PC-3 (cell line): ENCODE data around the gene UBE3D. TPM values are rescaled to one million over a fixed set of nuclear protein-coding genes. Genes with fewer than 3 reads are reported as not detected.
A peak's percentile ranks its signal among the peaks of the same experiment; 100 is the strongest.

Experiments used
- ATAC-seq: fragments of 200-7000 bp; cut with Tn5 transposase; 2 replicates; pipeline ENCODE4 v1.9.1; 2020; ENCODE audit warnings: mild to moderate bottlenecking, moderate library complexity
- BruUV-seq: library from RNA; stranded (reverse); fragments of 400-500 nt; replicated peaks from 2 replicates; lab custom pipeline; 2021; lab: Mats Ljungman, UMichigan
- CTCF ChIA-PET: fragments of 300-600 bp; sonication (Branson Sonifier 250); formaldehyde crosslinking; loops from one replicate; lab custom pipeline; 2022; ENCODE audit warnings: antibody characterized with exemption; lab: Charles Lee
- POLR2A ChIA-PET: fragments of 300-600 bp; sonication (Branson Sonifier 250); formaldehyde crosslinking; loops from one replicate; lab custom pipeline; 2022; ENCODE audit warnings: antibody characterized with exemption; ENCODE audit not compliant: unreplicated experiment; lab: Charles Lee
- DNase-seq: peaks from one replicate; pipeline ENCODE4 v3.0.0-alpha.2; 2015
- H2AFZ ChIP-seq: fragments of 300-600 bp; sonication (generic); 2 replicates; pipeline ENCODE4 v1.6.0; 2016; ENCODE audit warnings: antibody characterized with exemption, low read length
- H3F3A ChIP-seq: fragments of 300-600 bp; sonication (generic); one replicate; pipeline ENCODE4 v1.6.0; 2017; ENCODE audit warnings: antibody characterized with exemption, low read length, control low read depth, mild to moderate bottlenecking; ENCODE audit not compliant: unreplicated experiment
- H3K27ac ChIP-seq: fragments of 300-600 bp; sonication (generic); 2 replicates; pipeline ENCODE4 v1.5.1; 2016; ENCODE audit warnings: mild to moderate bottlenecking, low read length
- H3K27me3 ChIP-seq: fragments of 300-600 bp; sonication (generic); 2 replicates; pipeline ENCODE4 v1.6.1; 2016; ENCODE audit warnings: low read length, mixed read lengths
- H3K36me3 ChIP-seq: fragments of 300-600 bp; sonication (generic); 2 replicates; pipeline ENCODE4 v1.6.1; 2016; ENCODE audit warnings: low read depth, mixed run types, low read length, mixed read lengths
- H3K4me1 ChIP-seq: fragments of 300-600 bp; sonication (generic); 2 replicates; pipeline ENCODE4 v1.5.1; 2016; ENCODE audit warnings: low read length; ENCODE audit not compliant: insufficient read depth
- H3K4me2 ChIP-seq: fragments of 300-600 bp; sonication (generic); 2 replicates; pipeline ENCODE4 v1.6.0; 2016; ENCODE audit warnings: low read length
- H3K4me3 ChIP-seq: fragments of 300-600 bp; sonication (generic); 2 replicates; pipeline ENCODE4 v1.5.1; 2016; ENCODE audit warnings: mild to moderate bottlenecking, low read length, mixed read lengths
- H3K79me2 ChIP-seq: fragments of 300-600 bp; sonication (generic); 2 replicates; pipeline ENCODE4 v1.6.1; 2017; ENCODE audit warnings: low read length, mixed read lengths
- H3K9ac ChIP-seq: fragments of 300-600 bp; sonication (generic); 2 replicates; pipeline ENCODE4 v1.6.0; 2016; ENCODE audit warnings: mild to moderate bottlenecking, low read length
- H3K9me2 ChIP-seq: fragments of 300-600 bp; sonication (generic); replicated peaks from 2 replicates; pipeline ENCODE4 v1.6.1; 2016; ENCODE audit warnings: mixed run types, low read length, mixed read lengths
- H3K9me3 ChIP-seq: fragments of 300-600 bp; sonication (generic); 2 replicates; pipeline ENCODE4 v1.6.1; 2016; ENCODE audit warnings: low read length, mixed read lengths
- H4K20me1 ChIP-seq: fragments of 300-600 bp; sonication (generic); 2 replicates; pipeline ENCODE4 v1.6.1; 2016; ENCODE audit warnings: low read length, mixed read lengths
- EZH2 ChIP-seq: fragments of 300-600 bp; sonication (generic); IDR thresholded peaks from one replicate; pipeline ENCODE4 v1.6.1; 2017; ENCODE audit warnings: antibody characterized with exemption, mild to moderate bottlenecking, low read length; ENCODE audit not compliant: unreplicated experiment
- EZH2phosphoT487 ChIP-seq: fragments of 300-600 bp; sonication (generic); IDR thresholded peaks from 2 replicates; pipeline ENCODE4 v1.6.1; 2018; ENCODE audit warnings: mild to moderate bottlenecking, antibody characterized with exemption, low read length, borderline replicate concordance
- intact Hi-C: fragments of 100-400 bp; cut with micrococcal nuclease; formaldehyde crosslinking; loops from 2 replicates; pipeline ENCODE4 v1.9.0; 2023
- total RNA-seq: library from RNA; depleted of rRNA; stranded (reverse); fragments of >200 nt; gene quantifications from 2 replicates; pipeline ENCODE4 v1.2.3, GENCODE V29; 2014
- TF ChIP-seq, protein P1 (sequence below): fragments of 300-600 bp; sonication (generic); conservative IDR thresholded peaks from 2 replicates; pipeline ENCODE4 v1.5.1; 2017; ENCODE audit warnings: antibody characterized with exemption, low read depth, mild to moderate bottlenecking, low read length

The UBE3D gene
- total RNA-seq, 1 experiment from 2014 or later, result 5.0 TPM

DNA sequence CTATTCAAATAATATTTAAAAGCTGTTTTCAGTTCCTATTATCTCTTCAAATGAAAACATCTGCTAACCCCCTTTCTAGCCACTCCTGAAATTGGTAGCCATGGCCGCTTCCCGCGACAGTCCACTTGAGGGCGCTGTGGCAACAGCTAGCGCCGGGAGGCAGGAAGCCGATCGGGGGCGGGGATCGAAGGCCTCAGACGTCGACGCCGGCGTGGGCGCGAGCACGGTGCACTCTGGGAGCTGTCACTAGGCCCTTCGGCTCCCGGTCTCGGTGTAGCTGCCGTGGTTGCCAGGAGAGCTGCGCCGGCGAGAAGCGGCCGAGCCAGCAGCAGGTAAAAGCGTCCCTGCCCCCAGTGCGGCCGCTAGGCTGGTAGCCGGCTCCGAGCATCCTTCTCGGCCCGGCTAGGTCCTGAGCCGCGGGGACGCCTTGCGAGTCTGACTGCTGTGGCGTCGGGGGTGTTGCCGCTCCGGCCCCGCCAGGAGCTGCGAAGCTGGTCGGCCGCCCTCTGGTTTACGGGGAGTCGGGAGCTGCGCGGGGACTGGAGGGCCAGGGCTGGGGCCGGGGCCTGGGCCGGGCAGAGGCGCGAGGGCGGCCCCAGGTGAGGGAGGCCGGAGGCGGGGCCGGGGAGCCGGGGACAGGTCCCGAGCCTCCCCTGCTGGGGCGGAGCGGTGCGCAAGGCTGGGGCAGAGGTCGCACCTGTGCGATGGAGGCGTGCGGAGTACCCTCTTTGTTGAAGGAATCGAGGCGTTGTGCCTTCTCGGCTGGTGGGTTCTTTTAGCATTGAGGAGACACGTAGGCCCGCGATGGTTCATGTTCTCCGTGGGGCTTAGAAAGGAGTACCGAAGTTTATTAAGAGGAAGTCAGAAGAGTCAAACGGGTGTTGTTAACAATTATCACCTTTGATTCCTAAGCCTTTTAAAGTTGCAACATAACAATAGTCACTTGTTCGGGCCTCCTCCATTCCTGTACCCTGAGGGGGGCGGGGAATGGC is 2.1 kb upstream of the UBE3D start, which contains the start of gene DOP1A:
Gene DOP1A (plus strand): TSS at position 224 of the 992 bp plus-strand sequence. CDS start 29,307 bp downstream, outside the sequence.
- Histone ChIP-seq H3K9me2 (no peaks in the 10 kb centered on the region), H3K79me2 (peaks cover 62% of the 10 kb centered on the region), H2AFZ (peak within 1 kb of the TSS; percentile 91), H3K4me3 (peak within 1 kb of the TSS; percentile 90), H3F3A (no peaks in the 10 kb centered on the region), H3K27ac (peak within 1 kb of the TSS; percentile 28), H3K36me3 (no peaks in the 10 kb centered on the region), H3K9ac (peak within 1 kb of the TSS; percentile 72), H3K4me2 (peak within 1 kb of the TSS; percentile 91), H3K27me3 (no peaks in the 10 kb centered on the region), H3K4me1 (peaks cover 19% of the 10 kb centered on the region; the same call in 1 of the 2 replicates), H3K9me3 (no peaks in the 10 kb centered on the region), H4K20me1 (no peaks in the 10 kb centered on the region)
- ChIA-PET POLR2A (interaction anchor here (0.5 kb wide), 1 partner anchor 451 kb away, joined by 4 read pairs; no protein-coding TSS in a partner anchor), CTCF (interaction anchor here (0.7 to 2.9 kb wide), 5 partner anchors 124 to 739 kb away, joined by 3 to 25 read pairs (median 6); no protein-coding TSS in a partner anchor)
- intact Hi-C loops, result loop anchor here (1.0 to 5.0 kb wide), 5 partner anchors 125 to 820 kb away; partner anchors contain the start of genes IBTK, PGM3 and RWDD2A
- ATAC-seq (peak; percentile 85), DNase-seq (peak; percentile 93)
- no peak for TF ChIP-seq EZH2
- TF ChIP-seq, protein P1, sequence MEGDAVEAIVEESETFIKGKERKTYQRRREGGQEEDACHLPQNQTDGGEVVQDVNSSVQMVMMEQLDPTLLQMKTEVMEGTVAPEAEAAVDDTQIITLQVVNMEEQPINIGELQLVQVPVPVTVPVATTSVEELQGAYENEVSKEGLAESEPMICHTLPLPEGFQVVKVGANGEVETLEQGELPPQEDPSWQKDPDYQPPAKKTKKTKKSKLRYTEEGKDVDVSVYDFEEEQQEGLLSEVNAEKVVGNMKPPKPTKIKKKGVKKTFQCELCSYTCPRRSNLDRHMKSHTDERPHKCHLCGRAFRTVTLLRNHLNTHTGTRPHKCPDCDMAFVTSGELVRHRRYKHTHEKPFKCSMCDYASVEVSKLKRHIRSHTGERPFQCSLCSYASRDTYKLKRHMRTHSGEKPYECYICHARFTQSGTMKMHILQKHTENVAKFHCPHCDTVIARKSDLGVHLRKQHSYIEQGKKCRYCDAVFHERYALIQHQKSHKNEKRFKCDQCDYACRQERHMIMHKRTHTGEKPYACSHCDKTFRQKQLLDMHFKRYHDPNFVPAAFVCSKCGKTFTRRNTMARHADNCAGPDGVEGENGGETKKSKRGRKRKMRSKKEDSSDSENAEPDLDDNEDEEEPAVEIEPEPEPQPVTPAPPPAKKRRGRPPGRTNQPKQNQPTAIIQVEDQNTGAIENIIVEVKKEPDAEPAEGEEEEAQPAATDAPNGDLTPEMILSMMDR, result peak; percentile 85
- BruUV-seq, result no TSS peak

DNA sequence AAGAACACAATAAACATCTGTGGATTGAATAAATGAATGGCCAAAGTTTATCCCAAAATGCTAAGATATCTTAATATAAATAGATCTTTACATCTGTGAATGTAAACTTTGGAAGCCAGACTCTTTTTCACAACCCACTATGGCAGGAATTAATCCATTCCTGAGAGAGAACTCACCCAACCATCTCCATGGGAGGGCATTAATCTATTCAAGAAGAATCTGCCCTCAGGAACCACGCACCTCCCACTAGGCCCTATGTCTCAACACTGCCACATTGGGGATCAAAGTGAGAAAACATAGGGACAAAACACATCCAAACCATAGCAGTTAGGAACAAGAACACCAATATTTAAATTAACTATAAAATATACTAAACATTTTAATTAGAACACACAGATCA is 3.4 kb downstream of the UBE3D start:
- CTCF ChIA-PET, result no interaction called here
- Histone ChIP-seq H3K4me2 (no peak overlapping the region), H3K9me2 (no peaks in the 10 kb centered on the region), H3K27ac (no peak overlapping the region), H3K27me3 (no peaks in the 10 kb centered on the region), H3K9ac (no peak overlapping the region), H4K20me1 (no peaks in the 10 kb centered on the region), H3K36me3 (no peaks in the 10 kb centered on the region), H3K9me3 (no peaks in the 10 kb centered on the region), H3K4me3 (no peak overlapping the region), H2AFZ (no peak overlapping the region), H3F3A (no peaks in the 10 kb centered on the region), H3K79me2 (peaks cover 34% of the 10 kb centered on the region), H3K4me1 (peaks cover 10% of the 10 kb centered on the region; the same call in 1 of the 2 replicates)
- POLR2A ChIA-PET, result no interaction called here
- TF ChIP-seq, protein P1, result no peak
- no peak for TF ChIP-seq EZH2
- no peak for TF ChIP-seq EZH2phosphoT487
- intact Hi-C loops, result no loop called here
- no peak for DNase-seq
- BruUV-seq, result no TSS peak
- ATAC-seq, result no peak
